ENCODE measurements around the gene TGFA.

GRCh38 chr2:70565039-70565731 is 11.6 kb upstream of the TGFA start:
- no peak for TF ChIP-seq EZH2 (IDR thresholded peaks at IDR 0.05; ENCODE audit: borderline replicate concordance, low read length)
- TF ChIP-seq CTCF (IDR thresholded peaks at IDR 0.05; ENCODE audit: low read length) = no peak

All from OCI-LY1 (cell line).